Endothelial cell (in vitro differentiated cells): ENCODE results near the gene NNT. TPM values are rescaled to one million over a fixed set of nuclear protein-coding genes. Genes with fewer than 3 reads are reported as not detected.
A peak's percentile ranks its signal among the peaks of the same experiment; 100 is the strongest.
"Not testable (repeated sequence)": the region's sequence is repeated elsewhere in the genome, so short reads cannot be mapped to it uniquely, and the experiment has no call there.

Source experiments
- DNase-seq: peaks from one replicate; pipeline ENCODE4 v3.0.0; 2021; ENCODE audit warnings: low spot score
- H3K27ac Mint-ChIP-seq: one replicate; pipeline ENCODE4 v1.8.0; 2021; ENCODE audit warnings: mixed read lengths, inconsistent platforms; ENCODE audit not compliant: unreplicated experiment
- H3K27me3 Mint-ChIP-seq: one replicate; pipeline ENCODE4 v1.8.0; 2021; ENCODE audit warnings: mild to moderate bottlenecking, moderate library complexity, mixed read lengths, inconsistent platforms; ENCODE audit not compliant: unreplicated experiment
- H3K36me3 Mint-ChIP-seq: one replicate; pipeline ENCODE4 v1.8.0; 2021; ENCODE audit warnings: mild to moderate bottlenecking, low read depth, mixed read lengths, inconsistent platforms; ENCODE audit not compliant: unreplicated experiment
- H3K4me1 Mint-ChIP-seq: one replicate; pipeline ENCODE4 v1.8.0; 2021; ENCODE audit warnings: mild to moderate bottlenecking, mixed read lengths, inconsistent platforms; ENCODE audit not compliant: unreplicated experiment
- H3K4me3 Mint-ChIP-seq: one replicate; pipeline ENCODE4 v1.8.0; 2021; ENCODE audit warnings: mild to moderate bottlenecking, mixed read lengths, inconsistent platforms; ENCODE audit not compliant: unreplicated experiment
- H3K9me3 Mint-ChIP-seq: one replicate; pipeline ENCODE4 v1.8.0; 2021; ENCODE audit warnings: mixed read lengths, inconsistent platforms; ENCODE audit not compliant: unreplicated experiment
- total RNA-seq: library from RNA; stranded (reverse); fragmentation: NEBNext Ultra II Directional; extraction: Animal tissue kit (Norgen Biotek cat#: 25700); gene quantifications from one replicate; pipeline ENCODE4 v1.2.1, GENCODE V29; 2021; ENCODE audit not compliant: unreplicated experiment
- TF ChIP-seq, protein P1 (sequence below): fragments of 200-600 bp; sonication (generic); IDR thresholded peaks from one replicate; pipeline ENCODE4 v1.5.0; 2021; ENCODE audit warnings: antibody characterized with exemption; ENCODE audit not compliant: unreplicated experiment

The NNT gene
- total RNA-seq, 1 donor from 2014 or later: 21.7 TPM

DNA sequence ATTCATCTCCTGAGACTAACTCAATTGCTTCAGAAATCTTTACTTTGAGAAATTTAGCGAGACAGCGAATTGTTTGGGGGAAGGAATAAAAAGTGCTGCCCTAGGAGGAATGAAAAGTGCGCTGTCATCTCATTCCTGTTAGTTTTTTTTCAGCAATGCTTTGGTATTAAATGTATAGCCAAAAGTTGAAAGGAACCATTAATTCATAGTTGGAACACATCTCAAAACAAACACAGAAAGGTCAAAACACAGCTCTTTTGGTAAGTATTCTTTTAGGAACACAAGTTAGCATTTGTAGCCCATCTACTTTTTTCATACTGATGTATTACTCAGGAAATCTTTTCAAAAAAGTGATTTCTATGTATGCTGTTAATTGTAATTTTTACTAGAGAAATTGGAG, 109.1 kb downstream of the NNT start:
- Mint-ChIP-seq H3K9me3 (no peaks in the 10 kb centered on the region), H3K27ac (no peak overlapping the region), H3K27me3 (no peaks in the 10 kb centered on the region), H3K36me3 (no peaks in the 10 kb centered on the region), H3K4me1 (no peaks in the 10 kb centered on the region), H3K4me3 (no peak overlapping the region)
- DNase-seq: no peak
- TF ChIP-seq, protein P1, sequence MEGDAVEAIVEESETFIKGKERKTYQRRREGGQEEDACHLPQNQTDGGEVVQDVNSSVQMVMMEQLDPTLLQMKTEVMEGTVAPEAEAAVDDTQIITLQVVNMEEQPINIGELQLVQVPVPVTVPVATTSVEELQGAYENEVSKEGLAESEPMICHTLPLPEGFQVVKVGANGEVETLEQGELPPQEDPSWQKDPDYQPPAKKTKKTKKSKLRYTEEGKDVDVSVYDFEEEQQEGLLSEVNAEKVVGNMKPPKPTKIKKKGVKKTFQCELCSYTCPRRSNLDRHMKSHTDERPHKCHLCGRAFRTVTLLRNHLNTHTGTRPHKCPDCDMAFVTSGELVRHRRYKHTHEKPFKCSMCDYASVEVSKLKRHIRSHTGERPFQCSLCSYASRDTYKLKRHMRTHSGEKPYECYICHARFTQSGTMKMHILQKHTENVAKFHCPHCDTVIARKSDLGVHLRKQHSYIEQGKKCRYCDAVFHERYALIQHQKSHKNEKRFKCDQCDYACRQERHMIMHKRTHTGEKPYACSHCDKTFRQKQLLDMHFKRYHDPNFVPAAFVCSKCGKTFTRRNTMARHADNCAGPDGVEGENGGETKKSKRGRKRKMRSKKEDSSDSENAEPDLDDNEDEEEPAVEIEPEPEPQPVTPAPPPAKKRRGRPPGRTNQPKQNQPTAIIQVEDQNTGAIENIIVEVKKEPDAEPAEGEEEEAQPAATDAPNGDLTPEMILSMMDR: no peak

DNA sequence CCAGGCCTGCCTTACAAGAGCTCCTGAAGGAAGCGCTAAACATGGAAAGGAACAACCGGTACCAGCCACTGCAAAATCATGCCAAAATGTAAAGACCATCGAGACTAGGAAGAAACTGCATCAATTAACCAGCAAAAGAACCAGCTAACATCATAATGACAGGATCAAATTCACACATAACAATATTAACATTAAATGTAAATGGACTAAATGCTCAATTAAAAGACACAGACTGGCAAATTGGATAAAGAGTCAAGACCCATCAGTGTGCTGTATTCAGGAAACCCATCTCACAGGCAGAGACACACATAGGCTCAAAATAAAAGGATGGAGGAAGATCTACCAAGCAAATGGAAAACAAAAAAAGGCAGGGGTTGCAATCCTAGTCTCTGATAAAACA, 116.8 kb downstream of the NNT start:
- H3K4me1 Mint-ChIP-seq, H3K9me3 Mint-ChIP-seq, DNase-seq, H3K4me3 Mint-ChIP-seq, H3K27ac Mint-ChIP-seq, H3K36me3 Mint-ChIP-seq, H3K27me3 Mint-ChIP-seq: not testable (repeated sequence)

DNA sequence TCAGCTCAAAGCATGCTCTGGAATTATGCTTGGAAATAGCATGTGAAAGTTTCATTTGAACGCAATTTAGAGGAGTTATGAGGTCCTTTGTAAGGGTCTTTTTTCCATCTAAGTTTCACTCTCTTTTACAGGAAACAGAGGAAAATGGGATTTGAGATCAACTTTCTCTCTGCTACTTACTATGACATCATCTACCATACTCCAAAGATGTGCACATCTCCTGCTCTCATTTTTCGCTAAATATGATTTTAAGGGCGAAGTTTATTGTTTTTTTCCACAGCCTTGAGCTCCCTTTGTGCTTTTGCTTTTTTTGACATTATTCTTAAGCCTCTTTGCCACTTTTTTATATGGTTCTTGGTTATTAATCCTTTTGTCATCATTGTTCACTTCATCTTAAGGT, 125.6 kb downstream of the NNT start:
- no peaks in the 10 kb centered on the region for H3K9me3 Mint-ChIP-seq
- no peak for DNase-seq
- TF ChIP-seq, protein P1: no peak
- no peaks in the 10 kb centered on the region for H3K36me3 Mint-ChIP-seq
- H3K27ac Mint-ChIP-seq: no peak overlapping the region
- peaks cover 1% of the 10 kb centered on the region for H3K27me3 Mint-ChIP-seq
- H3K4me1 Mint-ChIP-seq: no peaks in the 10 kb centered on the region
- H3K4me3 Mint-ChIP-seq: no peak overlapping the region

DNA sequence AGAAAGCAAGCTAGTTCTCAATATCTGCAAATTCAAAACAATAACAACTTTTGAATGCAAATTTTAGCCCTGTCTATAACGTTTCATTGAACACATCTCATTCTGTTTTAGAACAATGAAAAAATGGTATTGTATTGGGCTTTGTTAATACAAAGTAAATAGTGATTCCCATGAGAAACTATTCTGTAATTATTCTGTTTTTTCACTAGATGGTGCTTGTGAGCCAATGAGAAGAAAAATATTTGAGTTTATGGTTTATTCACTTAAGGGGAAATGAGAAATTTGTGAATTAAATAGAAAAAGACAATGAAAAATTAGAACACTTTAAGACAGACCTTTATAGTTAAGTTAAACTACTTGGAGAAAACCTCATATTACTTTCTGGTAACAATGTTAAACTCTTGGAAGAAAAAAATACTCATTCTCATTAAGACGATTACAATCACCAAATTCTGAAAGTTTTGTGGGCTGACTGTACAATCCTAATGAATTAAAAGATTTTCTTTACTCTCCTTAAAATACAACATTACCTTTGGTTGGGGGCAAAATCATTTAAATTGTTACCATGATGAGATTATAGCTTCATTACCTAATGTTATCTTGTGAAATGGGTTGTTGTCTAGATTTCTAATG, 127.0 kb downstream of the NNT start:
- no peaks in the 10 kb centered on the region for H3K9me3 Mint-ChIP-seq
- DNase-seq: no peak
- H3K27me3 Mint-ChIP-seq: peaks cover 1% of the 10 kb centered on the region

DNA sequence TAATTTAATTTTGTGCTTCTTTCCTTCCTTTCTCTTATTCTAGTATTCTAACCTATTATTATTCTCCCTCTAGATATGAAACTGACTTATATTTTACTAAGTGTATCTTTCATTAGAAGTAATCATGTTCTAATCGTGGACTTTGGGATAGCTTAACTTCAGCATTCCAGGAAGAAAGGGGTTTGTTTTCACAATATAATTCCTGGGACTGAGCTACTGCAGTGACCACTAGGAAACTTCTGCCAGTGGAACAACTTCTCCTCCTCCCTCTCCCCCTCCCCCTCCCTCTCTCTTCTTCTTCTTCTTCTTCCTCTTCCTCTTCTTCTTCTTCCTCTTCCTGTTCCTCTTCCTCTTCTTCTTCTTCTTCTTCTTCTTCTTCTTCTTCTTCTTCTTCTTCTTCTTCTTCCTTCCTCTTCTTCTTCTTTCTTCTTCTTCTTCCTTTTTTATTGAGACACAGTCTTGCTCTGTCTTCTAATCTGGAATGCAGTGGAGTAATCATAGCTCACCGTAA, 127.9 kb downstream of the NNT start:
- no peak overlapping the region for H3K27ac Mint-ChIP-seq
- no peaks in the 10 kb centered on the region for H3K4me1 Mint-ChIP-seq
- TF ChIP-seq, protein P1: no peak
- no peaks in the 10 kb centered on the region for H3K9me3 Mint-ChIP-seq
- H3K27me3 Mint-ChIP-seq: peaks cover 1% of the 10 kb centered on the region
- DNase-seq: no peak
- H3K4me3 Mint-ChIP-seq: no peak overlapping the region
- no peaks in the 10 kb centered on the region for H3K36me3 Mint-ChIP-seq

More for the DNA sequence above, 127.0 kb downstream of the NNT start:
- no peaks in the 10 kb centered on the region for H3K4me1 Mint-ChIP-seq
- no peaks in the 10 kb centered on the region for H3K36me3 Mint-ChIP-seq
- TF ChIP-seq, protein P1: peak; percentile 62
- H3K27ac Mint-ChIP-seq: no peak overlapping the region
- H3K4me3 Mint-ChIP-seq: no peak overlapping the region
